Natural killer cell treated with Interleukin-12 subunit alpha and Interleukin-12 subunit beta and Interleukin-15 and Interleukin-18, amount 100 ng/mL, for 72 hours (primary cell): ENCODE data around the gene HTR2A. TPM values are rescaled to one million over a fixed set of nuclear protein-coding genes. Genes with fewer than 3 reads are reported as not detected.
A peak's percentile ranks its signal among the peaks of the same experiment; 100 is the strongest.

Experiments
- ATAC-seq, 2 donors: fragments of 150-1000 bp; cut with Tn5 transposase in 1 of 2; sonication (Bioruptor Pico), chemical (Tn5 transposase) in 1 of 2; 2 replicates each; pipeline ENCODE4 v1.10.0; 2021
- DNase-seq: peaks from one replicate; pipeline ENCODE4 v3.0.0; 2022; ENCODE audit warnings: low spot score
- H3K27ac Mint-ChIP-seq, 2 donors: 1 replicate in 1 of 2; 2 replicates in 1 of 2; pipeline ENCODE4 v1.8.0; 2022; ENCODE audit warnings: mixed read lengths in 2 of 2, mild to moderate bottlenecking in 1 of 2, moderate library complexity in 1 of 2
- H3K27me3 Mint-ChIP-seq, 2 donors: 1 replicate in 1 of 2; 2 replicates in 1 of 2; pipeline ENCODE4 v1.8.0; 2022; ENCODE audit warnings: mixed read lengths in 2 of 2
- H3K36me3 Mint-ChIP-seq: one replicate; pipeline ENCODE4 v1.8.0; 2022; ENCODE audit warnings: mixed read lengths
- H3K4me1 Mint-ChIP-seq, 2 donors: 1 replicate in 1 of 2; 2 replicates in 1 of 2; pipeline ENCODE4 v1.8.0; 2022; ENCODE audit warnings: low read depth in 2 of 2, mixed read lengths in 2 of 2, mild to moderate bottlenecking in 1 of 2
- H3K4me3 Mint-ChIP-seq: one replicate; pipeline ENCODE4 v1.8.0; 2022; ENCODE audit warnings: mixed read lengths
- H3K9me3 Mint-ChIP-seq: 2 replicates; pipeline ENCODE4 v1.8.0; 2022; ENCODE audit warnings: mixed read lengths
- total RNA-seq, 2 donors: library from RNA; stranded (reverse); gene quantifications; one replicate each; pipeline ENCODE4 v1.2.3, GENCODE V29; 2022

Gene HTR2A
- total RNA-seq, 2 donors from 2014 or later: not detected

DNA sequence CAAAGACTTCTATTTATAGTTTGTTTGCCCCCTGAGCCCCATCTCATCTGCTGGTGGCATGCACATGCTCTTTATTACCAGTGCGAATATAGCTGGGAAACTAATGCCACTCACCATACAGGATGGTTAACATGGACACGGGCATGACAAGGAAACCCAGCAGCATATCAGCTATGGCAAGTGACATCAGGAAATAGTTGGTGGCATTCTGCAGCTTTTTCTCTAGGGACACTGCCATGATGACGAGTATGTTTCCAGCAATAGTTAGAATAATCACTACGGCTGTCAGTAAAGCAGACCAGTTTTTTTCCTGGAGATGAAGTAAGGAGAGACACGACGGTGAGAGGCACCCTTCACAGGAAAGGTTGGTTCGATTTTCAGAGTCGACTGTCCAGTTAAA lies 1.5 kb downstream of the HTR2A start:
- Mint-ChIP-seq H3K9me3 (no peaks in the 10 kb centered on the region), H3K4me3 (no peak overlapping the region), H3K27me3 (peaks cover 36 to 70% of the 10 kb centered on the region in 2 donors), H3K27ac (no peak overlapping the region), H3K36me3 (no peaks in the 10 kb centered on the region), H3K4me1 (peaks cover 10 to 15% of the 10 kb centered on the region in 2 donors)
- DNase-seq (no peak), ATAC-seq (no peak)

DNA sequence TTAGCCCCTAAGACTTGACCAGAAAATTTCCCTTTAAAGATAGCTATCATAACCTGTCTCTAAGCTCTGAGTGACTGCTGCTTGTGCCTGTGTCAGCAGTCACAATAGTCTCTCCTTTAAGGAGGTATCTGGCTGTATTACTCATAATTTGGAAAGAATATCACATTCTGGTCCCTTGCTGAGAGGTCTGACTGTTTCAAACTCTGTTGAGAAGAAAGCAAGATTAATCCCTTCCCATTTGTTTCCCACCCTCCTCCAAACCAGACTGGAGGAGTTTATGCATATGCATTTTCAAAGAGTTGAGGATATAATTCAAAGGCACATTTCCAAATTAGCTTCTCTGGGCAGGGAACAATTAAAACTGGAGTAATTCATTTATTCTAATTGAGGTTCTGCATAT lies 2.3 kb downstream of the HTR2A start:
- Mint-ChIP-seq H3K27ac (no peak overlapping the region), H3K36me3 (no peaks in the 10 kb centered on the region)
- ATAC-seq: no peak

DNA sequence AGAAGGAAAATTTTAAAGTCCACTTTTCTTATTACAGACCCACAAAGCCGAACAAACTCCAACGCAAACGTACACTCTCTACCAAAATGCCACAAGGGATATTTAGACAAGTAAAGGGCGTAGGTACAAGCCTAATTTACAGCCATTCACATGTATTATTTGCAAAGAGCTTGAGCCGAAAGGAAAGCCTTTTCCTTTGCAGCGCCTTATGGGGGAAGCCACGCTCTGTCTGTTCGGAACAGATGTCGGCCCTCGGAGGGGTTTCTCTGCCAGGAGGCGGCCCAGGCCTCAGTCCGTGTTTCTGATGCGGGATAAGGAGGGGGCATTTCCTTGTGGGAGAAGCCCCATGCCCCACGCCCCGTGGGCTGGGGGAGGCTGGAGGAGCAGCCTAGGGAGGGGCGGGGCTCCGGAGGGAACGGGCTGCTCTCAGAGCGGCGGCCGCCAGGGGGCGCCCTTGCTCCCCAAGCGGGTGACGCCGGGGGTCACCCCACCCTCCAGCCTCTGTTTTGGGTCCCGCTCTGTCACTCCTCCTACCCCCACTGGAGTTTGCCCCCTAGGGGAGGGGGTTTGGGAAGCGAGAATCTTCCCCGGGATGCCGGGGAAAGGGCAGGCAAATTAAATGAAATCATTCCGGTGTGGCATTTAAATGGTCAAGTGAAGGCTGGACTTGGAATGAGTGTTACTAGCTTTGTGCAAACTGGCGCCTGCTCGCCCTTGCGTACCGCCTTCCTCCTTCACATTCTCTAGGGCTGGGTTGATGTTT lies 2.9 kb downstream of the HTR2A start:
- Mint-ChIP-seq H3K36me3 (no peaks in the 10 kb centered on the region), H3K4me1 (peaks cover 10 to 15% of the 10 kb centered on the region in 2 donors), H3K27ac (no peak overlapping the region), H3K4me3 (peak overlapping the region; percentile 65), H3K27me3 (peaks cover 39 to 82% of the 10 kb centered on the region in 2 donors), H3K9me3 (no peaks in the 10 kb centered on the region)
- ATAC-seq: peak; percentile 84 to 85
- peak; percentile 67 for DNase-seq

More for the DNA sequence above, 2.3 kb downstream of the HTR2A start:
- Mint-ChIP-seq H3K4me3 (no peak overlapping the region), H3K27me3 (peaks cover 37 to 76% of the 10 kb centered on the region in 2 donors), H3K4me1 (peaks cover 10 to 15% of the 10 kb centered on the region in 2 donors), H3K9me3 (no peaks in the 10 kb centered on the region)
- no peak for DNase-seq

DNA sequence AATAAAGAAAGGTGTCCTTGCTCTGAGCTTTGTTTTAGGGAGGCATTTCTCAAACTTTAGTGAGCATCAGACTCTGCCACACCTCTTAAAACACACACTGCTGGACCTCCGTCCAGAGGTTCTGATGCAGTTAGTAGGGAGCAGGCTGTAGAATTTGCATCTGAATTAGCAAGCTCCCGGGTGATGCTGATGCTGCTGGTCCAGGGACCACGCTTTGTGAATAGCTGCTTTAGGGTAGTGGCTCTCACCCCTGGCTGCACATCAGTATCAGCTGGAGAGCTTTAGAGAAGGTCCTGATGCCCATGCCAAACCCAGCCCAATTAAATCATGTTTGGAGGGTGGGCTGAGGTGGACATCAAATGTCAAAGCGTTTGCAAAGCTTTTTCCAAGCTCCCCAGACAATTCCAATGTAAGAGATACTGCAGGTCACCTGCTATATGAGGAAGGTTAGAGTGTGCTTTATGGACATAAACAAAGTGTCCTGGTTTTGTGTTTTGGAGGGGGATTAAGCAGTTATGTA lies 3.6 kb downstream of the HTR2A start:
- no peak for ATAC-seq
- H3K4me3 Mint-ChIP-seq: peak overlapping the region; percentile 65
- no peak for DNase-seq

DNA sequence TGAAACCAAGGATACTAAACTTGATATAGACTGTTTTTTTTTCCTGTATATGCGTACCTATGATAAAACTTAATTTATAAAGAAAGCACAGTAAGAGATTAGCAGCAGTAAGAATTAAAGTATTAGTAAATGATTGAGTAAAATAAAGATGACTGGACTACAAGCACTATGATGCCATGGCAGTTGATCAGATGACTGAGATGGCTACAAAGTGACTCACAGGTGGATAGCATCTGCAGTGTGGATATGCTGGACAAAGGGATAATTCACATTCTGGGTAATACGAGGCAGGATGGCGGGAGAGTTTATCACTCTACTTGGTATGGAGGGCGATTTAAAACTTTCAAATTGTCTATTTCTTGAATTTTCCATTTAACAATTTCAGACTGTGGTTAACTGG lies 11.8 kb downstream of the HTR2A start:
- H3K36me3 Mint-ChIP-seq: no peaks in the 10 kb centered on the region
- H3K4me3 Mint-ChIP-seq: no peak overlapping the region
- peaks cover 31 to 57% of the 10 kb centered on the region in 2 donors for H3K27me3 Mint-ChIP-seq
- no peaks in the 10 kb centered on the region for H3K9me3 Mint-ChIP-seq
- DNase-seq: no peak
- no peak overlapping the region for H3K27ac Mint-ChIP-seq
- no peak for ATAC-seq
- H3K4me1 Mint-ChIP-seq: no peaks in the 10 kb centered on the region

More for the DNA sequence above, 3.6 kb downstream of the HTR2A start:
- Mint-ChIP-seq H3K9me3 (no peaks in the 10 kb centered on the region), H3K4me1 (peaks cover 10 to 15% of the 10 kb centered on the region in 2 donors), H3K27me3 (peaks cover 43 to 83% of the 10 kb centered on the region in 2 donors), H3K27ac (no peak overlapping the region), H3K36me3 (no peaks in the 10 kb centered on the region)

DNA sequence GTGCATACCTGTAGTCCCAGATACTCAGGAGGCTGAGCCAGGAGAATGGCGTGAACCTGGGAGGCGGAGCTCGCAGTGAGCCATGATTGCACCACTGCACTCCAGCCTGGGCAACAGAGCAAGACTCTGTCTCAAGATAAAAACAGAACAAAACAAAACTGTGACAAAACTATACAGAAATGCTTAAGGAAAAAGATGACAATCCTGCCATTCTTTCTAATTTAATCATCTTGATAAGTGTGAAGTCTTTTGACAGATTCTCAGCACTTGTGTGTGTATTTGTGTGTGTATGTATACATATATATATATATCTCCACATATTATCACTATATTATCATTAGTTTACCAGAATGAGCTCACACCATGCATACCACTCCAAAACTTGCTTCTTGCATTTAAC lies 12.3 kb downstream of the HTR2A start:
- peaks cover 30 to 54% of the 10 kb centered on the region in 2 donors for H3K27me3 Mint-ChIP-seq
- H3K9me3 Mint-ChIP-seq: no peaks in the 10 kb centered on the region
- no peak for ATAC-seq
- H3K4me1 Mint-ChIP-seq: no peaks in the 10 kb centered on the region
- no peak overlapping the region for H3K27ac Mint-ChIP-seq
- no peak for DNase-seq
- no peaks in the 10 kb centered on the region for H3K36me3 Mint-ChIP-seq
- no peak overlapping the region for H3K4me3 Mint-ChIP-seq

DNA sequence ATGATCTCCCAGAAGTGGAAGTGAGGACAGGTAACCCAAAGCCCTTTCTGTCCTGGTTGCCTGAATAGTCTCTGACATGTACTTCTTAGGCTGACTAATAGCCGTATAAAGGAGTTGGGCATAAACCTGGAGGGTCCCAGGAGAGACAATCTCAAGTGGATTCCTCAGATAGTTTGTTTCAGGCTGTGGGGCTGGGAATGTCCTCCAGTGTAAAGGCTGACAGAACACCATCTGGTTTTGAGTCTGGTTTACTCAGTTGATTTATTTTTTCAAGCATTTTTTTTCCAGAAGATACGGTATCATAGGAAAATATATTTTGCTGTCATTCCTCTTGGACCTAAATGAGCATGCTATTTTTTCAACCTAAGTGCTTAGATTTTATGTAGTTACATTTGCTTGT lies 15.2 kb downstream of the HTR2A start:
- no peaks in the 10 kb centered on the region for H3K4me1 Mint-ChIP-seq
- peaks cover 29 to 56% of the 10 kb centered on the region in 2 donors for H3K27me3 Mint-ChIP-seq
- H3K9me3 Mint-ChIP-seq: no peaks in the 10 kb centered on the region
- ATAC-seq (no peak), DNase-seq (no peak)
- no peaks in the 10 kb centered on the region for H3K36me3 Mint-ChIP-seq
- H3K27ac Mint-ChIP-seq: no peak overlapping the region
- no peak overlapping the region for H3K4me3 Mint-ChIP-seq

DNA sequence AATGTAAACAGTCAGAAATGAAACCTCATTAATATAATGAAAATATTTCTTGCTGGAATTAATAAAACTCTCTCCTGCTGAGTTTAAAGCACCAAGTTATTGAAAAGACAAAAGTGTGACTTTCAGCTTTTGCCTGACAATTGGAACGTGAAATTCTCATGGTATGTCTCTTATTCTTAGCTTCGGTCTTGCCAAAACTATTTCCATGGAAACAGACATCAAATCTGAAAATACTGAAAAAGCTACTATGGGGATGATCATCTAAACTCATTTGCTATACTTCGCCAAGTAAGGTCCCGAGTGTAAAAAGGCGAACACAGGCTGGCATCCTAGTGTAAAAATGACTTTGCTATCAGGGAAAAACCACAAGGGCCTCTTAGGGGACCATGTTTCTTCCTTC lies 22.8 kb downstream of the HTR2A start:
- Mint-ChIP-seq H3K4me3 (no peak overlapping the region), H3K9me3 (no peaks in the 10 kb centered on the region), H3K36me3 (no peaks in the 10 kb centered on the region), H3K27ac (no peak overlapping the region), H3K4me1 (no peaks in the 10 kb centered on the region), H3K27me3 (peaks cover 27 to 45% of the 10 kb centered on the region in 2 donors)
- no peak for ATAC-seq
- no peak for DNase-seq

DNA sequence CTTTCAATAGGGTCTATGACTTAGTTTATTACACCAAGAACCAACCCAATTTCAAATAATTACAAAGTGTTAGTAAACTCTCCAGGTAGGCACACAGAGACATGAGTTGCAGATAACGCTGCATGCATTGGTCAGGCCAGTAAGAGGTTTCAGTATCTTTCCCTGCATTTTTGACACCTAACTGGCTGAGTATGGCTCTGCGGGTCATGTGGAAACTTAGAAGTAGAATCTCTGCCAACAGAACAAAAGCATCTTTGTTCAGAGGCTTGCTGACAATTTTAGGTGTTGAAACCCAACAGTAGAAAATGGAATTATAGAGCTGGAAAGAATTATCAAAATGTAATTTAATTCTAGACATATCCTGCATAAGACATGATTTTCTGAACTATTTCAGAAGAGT lies 25.3 kb downstream of the HTR2A start:
- no peak for DNase-seq
- no peaks in the 10 kb centered on the region for H3K36me3 Mint-ChIP-seq
- H3K9me3 Mint-ChIP-seq: no peaks in the 10 kb centered on the region
- H3K4me1 Mint-ChIP-seq: no peaks in the 10 kb centered on the region
- no peak overlapping the region for H3K27ac Mint-ChIP-seq
- ATAC-seq: no peak
- H3K4me3 Mint-ChIP-seq: no peak overlapping the region
- H3K27me3 Mint-ChIP-seq: peaks cover 18 to 34% of the 10 kb centered on the region in 2 donors

DNA sequence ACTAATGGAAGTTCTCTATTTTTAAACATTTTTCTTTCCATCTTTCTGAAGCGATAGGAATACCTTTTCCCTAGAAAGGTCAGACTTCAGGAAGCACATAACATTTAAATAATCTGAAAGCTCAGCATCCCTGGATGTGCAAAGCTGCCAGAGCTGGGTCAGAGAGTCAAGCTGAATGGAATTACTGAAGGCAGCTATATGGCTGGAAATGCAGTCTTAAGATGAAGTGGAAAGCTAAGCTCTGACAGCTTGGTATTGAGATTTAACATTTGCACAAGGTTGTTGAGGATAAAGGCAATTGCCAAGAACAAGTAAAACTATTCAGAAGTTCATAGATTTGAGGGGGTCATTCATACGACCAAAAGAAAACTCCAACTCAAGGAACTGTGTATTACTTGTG lies 28.8 kb downstream of the HTR2A start:
- H3K36me3 Mint-ChIP-seq: no peaks in the 10 kb centered on the region
- H3K4me1 Mint-ChIP-seq: peaks cover 0 to 3% of the 10 kb centered on the region in 2 donors
- no peak for DNase-seq
- H3K4me3 Mint-ChIP-seq: no peak overlapping the region
- no peak overlapping the region for H3K27ac Mint-ChIP-seq
- no peaks in the 10 kb centered on the region for H3K9me3 Mint-ChIP-seq
- H3K27me3 Mint-ChIP-seq: peaks cover 8 to 28% of the 10 kb centered on the region in 2 donors
- ATAC-seq: no peak

DNA sequence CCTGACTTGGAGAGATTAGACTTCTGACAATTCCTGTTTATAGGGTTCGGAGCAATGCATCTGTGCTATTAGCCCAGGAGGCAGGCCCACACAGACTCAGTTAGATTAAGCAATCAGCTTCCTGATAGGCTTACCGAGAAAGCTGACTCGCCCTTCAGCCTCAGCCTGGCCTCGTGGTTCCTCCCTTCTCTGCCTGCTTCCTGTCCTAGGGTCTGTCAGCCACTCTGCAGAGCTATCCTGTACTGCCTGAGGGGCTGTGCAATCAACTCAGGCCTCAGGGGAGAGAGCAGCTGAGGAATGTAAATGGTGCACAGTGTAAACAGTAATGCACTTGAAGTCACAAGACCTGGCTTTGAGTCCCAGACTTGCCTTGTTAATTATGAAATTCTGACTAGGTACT lies 30.7 kb downstream of the HTR2A start:
- Mint-ChIP-seq H3K27me3 (peaks cover 8 to 20% of the 10 kb centered on the region in 2 donors), H3K4me1 (peaks cover 0 to 3% of the 10 kb centered on the region in 2 donors), H3K4me3 (no peak overlapping the region), H3K9me3 (no peaks in the 10 kb centered on the region), H3K36me3 (no peaks in the 10 kb centered on the region), H3K27ac (no peak overlapping the region)
- DNase-seq: peak; percentile 61
- peak; percentile 81 to 84 for ATAC-seq

DNA sequence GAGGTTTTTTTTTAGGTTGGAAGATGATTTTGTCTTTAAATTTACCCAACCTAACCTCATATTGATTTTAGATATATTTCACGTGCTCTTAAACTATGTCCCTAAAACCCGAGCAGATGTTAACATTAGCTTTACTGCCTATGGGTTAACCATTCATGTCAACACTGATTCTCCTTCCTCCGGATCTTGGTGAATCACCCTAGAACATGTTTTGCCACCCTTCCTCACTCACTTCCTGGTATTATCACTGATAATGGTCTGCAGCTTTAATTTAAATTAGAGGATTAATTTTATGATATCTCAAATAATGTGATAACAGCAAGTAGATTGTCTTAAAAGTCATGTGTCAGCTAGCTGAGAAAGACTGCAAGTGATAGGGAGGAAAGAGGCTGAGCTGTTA lies 31.9 kb downstream of the HTR2A start:
- ATAC-seq: no peak
- peaks cover 0 to 3% of the 10 kb centered on the region in 2 donors for H3K4me1 Mint-ChIP-seq

DNA sequence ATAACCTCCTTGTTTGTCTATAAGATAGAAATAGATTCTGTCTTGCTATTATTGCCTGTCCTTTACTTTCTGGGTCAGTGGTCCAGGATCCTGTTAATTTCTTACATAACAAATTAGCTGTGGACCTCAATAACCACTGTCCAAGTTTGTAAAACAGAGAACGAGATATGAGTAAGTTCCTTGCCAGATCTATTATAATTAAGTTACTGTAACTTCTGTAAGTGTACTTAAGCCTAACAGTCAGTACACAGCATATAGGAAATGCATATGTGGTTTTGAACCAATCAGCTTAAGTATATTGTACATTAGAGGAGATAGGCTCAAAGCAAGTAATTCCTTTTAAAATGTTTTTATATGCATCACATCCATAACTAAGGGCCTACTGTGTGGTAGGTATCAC lies 34.9 kb downstream of the HTR2A start:
- ATAC-seq: no peak
- H3K9me3 Mint-ChIP-seq: no peaks in the 10 kb centered on the region
- DNase-seq: no peak
- H3K4me1 Mint-ChIP-seq: peaks cover 0 to 3% of the 10 kb centered on the region in 2 donors
- H3K27me3 Mint-ChIP-seq: peaks cover 15 to 22% of the 10 kb centered on the region in 2 donors
- H3K27ac Mint-ChIP-seq: no peak overlapping the region
- H3K36me3 Mint-ChIP-seq: no peaks in the 10 kb centered on the region
- H3K4me3 Mint-ChIP-seq: no peak overlapping the region

More for the DNA sequence above, 31.9 kb downstream of the HTR2A start:
- Mint-ChIP-seq H3K9me3 (no peaks in the 10 kb centered on the region), H3K4me3 (no peak overlapping the region), H3K27ac (no peak overlapping the region), H3K27me3 (peaks cover 12 to 23% of the 10 kb centered on the region in 2 donors), H3K36me3 (no peaks in the 10 kb centered on the region)
- DNase-seq: no peak

DNA sequence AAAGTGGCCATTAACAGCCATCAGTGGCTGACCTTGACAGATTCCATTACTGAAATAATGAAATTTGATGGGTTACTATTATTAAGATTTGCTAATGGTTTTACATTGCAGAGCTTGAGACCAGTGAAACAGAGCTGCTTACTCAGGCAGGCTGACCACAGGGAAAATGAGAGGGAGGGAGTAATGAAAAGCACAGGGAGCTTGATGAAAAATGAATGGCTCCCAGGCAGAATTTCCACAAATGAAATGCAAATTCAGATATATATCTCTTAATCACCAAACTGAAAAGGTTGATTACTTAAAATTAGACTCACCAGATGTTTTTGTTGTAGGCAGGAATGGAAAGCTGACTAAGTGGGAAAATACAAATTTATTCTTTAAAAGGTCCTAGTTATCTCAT lies 36.1 kb downstream of the HTR2A start:
- ATAC-seq (no peak), DNase-seq (no peak)
- no peak overlapping the region for H3K4me3 Mint-ChIP-seq
- peaks cover 0 to 3% of the 10 kb centered on the region in 2 donors for H3K4me1 Mint-ChIP-seq
- H3K36me3 Mint-ChIP-seq: no peaks in the 10 kb centered on the region
- H3K27ac Mint-ChIP-seq: no peak overlapping the region
- no peaks in the 10 kb centered on the region for H3K9me3 Mint-ChIP-seq
- H3K27me3 Mint-ChIP-seq: peaks cover 15 to 22% of the 10 kb centered on the region in 2 donors
